Tibial nerve (tissue), 4 donors: ENCODE results near the gene ZNF609. TPM values are rescaled to one million over a fixed set of nuclear protein-coding genes. Genes with fewer than 3 reads are reported as not detected.
"Not testable (repeated sequence)": the region's sequence is repeated elsewhere in the genome, so short reads cannot be mapped to it uniquely, and the experiment has no call there.

ENCODE experiments used
- DNase-seq, 2 donors: peaks; one replicate each; pipeline ENCODE4 v3.0.0-alpha.2; 2019; ENCODE audit warnings: low spot score in 2 of 2
- H3K27ac ChIP-seq, 4 donors: fragments of 200-600 bp; sonication (generic) in 3 of 4; one replicate each; pipeline ENCODE4 v1.5.1; 2017 to 2019; ENCODE audit warnings: mild to moderate bottlenecking in 1 of 4
- H3K27me3 ChIP-seq, 2 donors: fragments of 200-600 bp; sonication (generic) in 1 of 2; one replicate each; pipeline versions ENCODE4 v1.5.1 to v1.6.0; 2017 to 2019
- H3K36me3 ChIP-seq, 3 donors: fragments of 200-600 bp; sonication (generic); one replicate each; pipeline ENCODE4 v1.5.1; 2018 to 2019
- H3K4me1 ChIP-seq, 4 donors: fragments of 200-600 bp; sonication (generic) in 3 of 4; one replicate each; pipeline ENCODE4 v1.5.1; 2017 to 2019
- H3K4me3 ChIP-seq, 4 donors: fragments of 200-600 bp; sonication (generic) in 3 of 4; one replicate each; pipeline ENCODE4 v1.5.1; 2017 to 2019; ENCODE audit warnings: mild to moderate bottlenecking in 1 of 4, moderate library complexity in 1 of 4
- H3K9me3 ChIP-seq, 4 donors: fragments of 200-600 bp; sonication (generic) in 3 of 4; one replicate each; pipeline ENCODE4 v1.5.1; 2017 to 2019
- CTCF ChIP-seq, 5 experiments: fragments of 200-600 bp in 3 of 5; fragments of 450-650 bp in 2 of 5; sonication (generic) in 3 of 5; IDR thresholded peaks; one replicate each; pipeline ENCODE4 v1.5.1; 2016 to 2019; ENCODE audit warnings: antibody characterized with exemption in 5 of 5, mild to moderate bottlenecking in 3 of 5, moderate library complexity in 2 of 5
- EP300 ChIP-seq, 2 donors: sonication (generic); formaldehyde crosslinking; IDR thresholded peaks; one replicate each; pipeline ENCODE4 v1.6.1; 2017; ENCODE audit warnings: antibody characterized with exemption in 2 of 2, mild to moderate bottlenecking in 1 of 2
- POLR2A ChIP-seq, 2 donors: fragments of 450-650 bp; IDR thresholded peaks; one replicate each; pipeline ENCODE4 v1.6.1; 2017; ENCODE audit warnings: antibody characterized with exemption in 2 of 2, mild to moderate bottlenecking in 2 of 2, moderate library complexity in 2 of 2
- WGBS, 2 donors: methylation state at CpG; one replicate each; pipeline ENCODE4 v1.1.5; 2018; 5-methylcytosine and 5-hydroxymethylcytosine counted together
- total RNA-seq, 4 donors: library from RNA; depleted of rRNA; stranded (reverse); fragments of >200 nt; gene quantifications; one replicate each; pipeline ENCODE4 v1.1.0, GENCODE V29; 2016

Gene ZNF609
- total RNA-seq, 4 donors from 2014 or later = 22.9 to 38.7 (median 27.1) TPM

- Histone ChIP-seq H3K4me1 (peaks cover 0 to 14% (median 0%) of the 10 kb centered on the region in 4 donors), H3K36me3 (no peaks in the 10 kb centered on the region), H3K27ac (no peak overlapping the region), H3K9me3 (no peaks in the 10 kb centered on the region), H3K4me3 (no peak overlapping the region), H3K27me3 (no peaks in the 10 kb centered on the region)
- no peak for TF ChIP-seq POLR2A (IDR thresholded peaks at IDR 0.05)
- no peak for TF ChIP-seq EP300 (IDR thresholded peaks at IDR 0.05)
- TF ChIP-seq CTCF (IDR thresholded peaks at IDR 0.05) = no peak
- no peak for DNase-seq
Measured at GRCh38 chr15:64483749-64484148, 23.4 kb downstream of the ZNF609 start.

GRCh38 chr15:64485796-64486195, 25.4 kb downstream of the ZNF609 start:
- Histone ChIP-seq H3K4me3 (no peak overlapping the region), H3K9me3 (no peaks in the 10 kb centered on the region), H3K27me3 (no peaks in the 10 kb centered on the region), H3K27ac (no peak overlapping the region), H3K4me1 (peaks cover 0 to 6% (median 0%) of the 10 kb centered on the region in 4 donors), H3K36me3 (peaks cover 0 to 4% (median 0%) of the 10 kb centered on the region in 3 donors)
- TF ChIP-seq CTCF (IDR thresholded peaks at IDR 0.05) (no peak), POLR2A (IDR thresholded peaks at IDR 0.05) (no peak), EP300 (IDR thresholded peaks at IDR 0.05) (no peak)
- no peak for DNase-seq

- H3K4me1 ChIP-seq = peaks cover 0 to 10% (median 2%) of the 10 kb centered on the region in 4 donors
- no peak overlapping the region for H3K27ac ChIP-seq
- TF ChIP-seq CTCF (IDR thresholded peaks at IDR 0.05) (no peak), EP300 (IDR thresholded peaks at IDR 0.05) (no peak), POLR2A (IDR thresholded peaks at IDR 0.05) (no peak)
- DNase-seq = no peak
- no peaks in the 10 kb centered on the region for H3K27me3 ChIP-seq
- peaks cover 0 to 4% (median 0%) of the 10 kb centered on the region in 3 donors for H3K36me3 ChIP-seq
- no peaks in the 10 kb centered on the region for H3K9me3 ChIP-seq
- no peak overlapping the region for H3K4me3 ChIP-seq
Measured at GRCh38 chr15:64490598-64491259, 30.4 kb downstream of the ZNF609 start.

GRCh38 chr15:64493641-64494040, 33.3 kb downstream of the ZNF609 start:
- no peak for TF ChIP-seq POLR2A (IDR thresholded peaks at IDR 0.05)
- no peak for DNase-seq
- 44 to 52% methylated on average over 2 of the region's 2 CpGs for WGBS, 2 donors
- Histone ChIP-seq H3K4me1 (peaks cover 0 to 10% (median 2%) of the 10 kb centered on the region in 4 donors), H3K4me3 (no peak overlapping the region), H3K36me3 (peaks cover 0 to 4% (median 0%) of the 10 kb centered on the region in 3 donors), H3K27ac (no peak overlapping the region), H3K27me3 (no peaks in the 10 kb centered on the region), H3K9me3 (no peaks in the 10 kb centered on the region)

- peaks cover 0 to 18% (median 0%) of the 10 kb centered on the region in 3 donors for H3K36me3 ChIP-seq
- not testable (repeated sequence) for H3K27ac ChIP-seq, DNase-seq, H3K9me3 ChIP-seq, H3K4me3 ChIP-seq, H3K27me3 ChIP-seq
- WGBS, 2 donors = 89 to 94% methylated on average over 2 of the region's 2 CpGs
- peaks cover 0 to 17% (median 2%) of the 10 kb centered on the region in 4 donors for H3K4me1 ChIP-seq
Measured at GRCh38 chr15:64495968-64496367, 35.6 kb downstream of the ZNF609 start.

- WGBS, 2 donors = 54 to 71% methylated on average over 3 of the region's 3 CpGs
- H3K27ac ChIP-seq = no peak overlapping the region
- no peaks in the 10 kb centered on the region for H3K9me3 ChIP-seq
- H3K36me3 ChIP-seq = peaks cover 0 to 23% (median 0%) of the 10 kb centered on the region in 3 donors
- peaks cover 0 to 37% (median 24%) of the 10 kb centered on the region in 4 donors for H3K4me1 ChIP-seq
- no peak for TF ChIP-seq POLR2A (IDR thresholded peaks at IDR 0.05)
- TF ChIP-seq CTCF (IDR thresholded peaks at IDR 0.05) = no peak
- no peak for TF ChIP-seq EP300 (IDR thresholded peaks at IDR 0.05)
- no peak for DNase-seq
- no peaks in the 10 kb centered on the region for H3K27me3 ChIP-seq
- no peak overlapping the region for H3K4me3 ChIP-seq
Measured at GRCh38 chr15:64500695-64501395, 40.5 kb downstream of the ZNF609 start.
